Amygdala (tissue), 56 donors: ENCODE results near the gene GPR146.
"Not testable (repeated sequence)": the region's sequence is repeated elsewhere in the genome, so short reads cannot be mapped to it uniquely, and the experiment has no call there.

Source experiments
- DNase-seq, 56 donors: peaks; one replicate each; lab custom pipeline; 2025; lab: John Stamatoyannopoulos, UW

Gene GPR146

GRCh38 chr7:1073142-1073977, 29.0 kb downstream of the GPR146 start:
- no peak for DNase-seq

- not testable (repeated sequence) for DNase-seq
Measured at GRCh38 chr7:1074018-1074417, 29.7 kb downstream of the GPR146 start.

GRCh38 chr7:1074593-1075431, 30.5 kb downstream of the GPR146 start:
- DNase-seq = no peak

GRCh38 chr7:1076184-1077072, 32.1 kb downstream of the GPR146 start:
- DNase-seq = peak in 28 of 56 donors; percentile 15 to 78 (median 42)

- no peak for DNase-seq
Measured at GRCh38 chr7:1078519-1078918, 34.2 kb downstream of the GPR146 start.

- DNase-seq = no peak
Measured at GRCh38 chr7:1078985-1079384, 34.6 kb downstream of the GPR146 start.

GRCh38 chr7:1079546-1079945, 35.2 kb downstream of the GPR146 start:
- no peak for DNase-seq

GRCh38 chr7:1080252-1080920, 36.0 kb downstream of the GPR146 start:
- no peak for DNase-seq

GRCh38 chr7:1080921-1081255, 36.5 kb downstream of the GPR146 start:
- DNase-seq = no peak

GRCh38 chr7:1081336-1081735, 37.0 kb downstream of the GPR146 start:
- DNase-seq = no peak

- no peak for DNase-seq
Measured at GRCh38 chr7:1081931-1082401, 37.6 kb downstream of the GPR146 start.

- DNase-seq = peak in 5 of 56 donors; percentile 19 to 34 (median 21)
Measured at GRCh38 chr7:1083729-1084657, 39.6 kb downstream of the GPR146 start.

- DNase-seq = no peak
Measured at GRCh38 chr7:1085266-1085665, 40.9 kb downstream of the GPR146 start.

- no peak for DNase-seq
Measured at GRCh38 chr7:1085910-1086421, 41.6 kb downstream of the GPR146 start.

- peak in 33 of 56 donors; percentile 10 to 70 (median 35) for DNase-seq
Measured at GRCh38 chr7:1086588-1087464, 42.5 kb downstream of the GPR146 start.

GRCh38 chr7:1087465-1087814, 43.1 kb downstream of the GPR146 start:
- DNase-seq = no peak
